Neural progenitor cell (in vitro differentiated cells): ENCODE results near the gene BARD1. TPM values are rescaled to one million over a fixed set of nuclear protein-coding genes. Genes with fewer than 3 reads are reported as not detected.
A peak's percentile ranks its signal among the peaks of the same experiment; 100 is the strongest.
"Not testable (repeated sequence)": the region's sequence is repeated elsewhere in the genome, so short reads cannot be mapped to it uniquely, and the experiment has no call there.

ENCODE experiments used
- DNase-seq: peaks from one replicate; pipeline ENCODE4 v3.0.0-alpha.2; 2016; ENCODE audit warnings: low spot score
- H2AFZ ChIP-seq: fragments of 200-600 bp; sonication (generic); replicated peaks from 2 replicates; pipeline ENCODE4 v1.6.1; 2016; ENCODE audit warnings: antibody characterized with exemption
- H3F3A ChIP-seq: fragments of 200-600 bp; sonication (generic); 2 replicates; pipeline ENCODE4 v1.6.1; 2016; ENCODE audit warnings: antibody characterized with exemption, low read depth
- H3K27ac ChIP-seq: fragments of 200-600 bp; sonication (generic); 2 replicates; pipeline ENCODE4 v1.5.1; 2016; ENCODE audit warnings: mild to moderate bottlenecking
- H3K27me3 ChIP-seq: fragments of 200-600 bp; sonication (generic); 2 replicates; pipeline ENCODE4 v1.6.1; 2016; ENCODE audit warnings: mild to moderate bottlenecking, moderate library complexity
- H3K36me3 ChIP-seq: fragments of 200-600 bp; sonication (generic); 2 replicates; pipeline ENCODE4 v1.5.1; 2016
- H3K4me1 ChIP-seq: fragments of 200-600 bp; sonication (generic); 2 replicates; pipeline ENCODE4 v1.6.1; 2016; ENCODE audit warnings: mixed run types
- H3K4me2 ChIP-seq: fragments of 200-600 bp; sonication (generic); 2 replicates; pipeline ENCODE4 v1.6.1; 2016
- H3K4me3 ChIP-seq: fragments of 200-600 bp; sonication (generic); 2 replicates; pipeline ENCODE4 v1.5.1; 2016
- H3K79me2 ChIP-seq: fragments of 200-600 bp; sonication (generic); 2 replicates; pipeline ENCODE4 v1.6.1; 2016; ENCODE audit warnings: low read depth
- H3K9ac ChIP-seq: fragments of 200-600 bp; sonication (generic); 2 replicates; pipeline ENCODE4 v1.6.1; 2016
- H3K9me3 ChIP-seq: fragments of 200-600 bp; sonication (generic); 2 replicates; pipeline ENCODE4 v1.5.1; 2016; ENCODE audit warnings: low read depth
- H4K20me1 ChIP-seq: fragments of 200-600 bp; sonication (generic); 2 replicates; pipeline ENCODE4 v1.6.1; 2016; ENCODE audit warnings: low read depth
- H3K27ac Mint-ChIP-seq: 3 replicates; pipeline ENCODE4 v1.8.0; 2021; ENCODE audit warnings: mixed read lengths
- H3K27me3 Mint-ChIP-seq: 2 replicates; pipeline ENCODE4 v1.8.0; 2022; ENCODE audit warnings: low read depth, mild to moderate bottlenecking, inconsistent platforms, moderate library complexity, mixed read lengths; ENCODE audit not compliant: insufficient read depth
- H3K36me3 Mint-ChIP-seq: 3 replicates; pipeline ENCODE4 v1.8.0; 2021; ENCODE audit warnings: mixed read lengths
- H3K4me1 Mint-ChIP-seq: 3 replicates; pipeline ENCODE4 v1.8.0; 2021; ENCODE audit warnings: mixed read lengths
- H3K4me3 Mint-ChIP-seq: 3 replicates; pipeline ENCODE4 v1.8.0; 2021; ENCODE audit warnings: mild to moderate bottlenecking, moderate library complexity, mixed read lengths
- H3K9me3 Mint-ChIP-seq: 3 replicates; pipeline ENCODE4 v1.8.0; 2020; ENCODE audit warnings: mixed read lengths
- EZH2 ChIP-seq: fragments of 200-600 bp; sonication (generic); IDR thresholded peaks from 2 replicates; pipeline ENCODE4 v1.6.1; 2017; ENCODE audit warnings: antibody characterized with exemption, mild to moderate bottlenecking, moderate library complexity
- EZH2phosphoT487 ChIP-seq: fragments of 200-600 bp; sonication (generic); IDR thresholded peaks from 2 replicates; pipeline ENCODE4 v1.6.1; 2017; ENCODE audit warnings: antibody characterized with exemption
- total RNA-seq: library from RNA; depleted of rRNA; stranded (reverse); fragments of >200 nt; gene quantifications from 2 replicates; pipeline ENCODE4 v1.2.3, GENCODE V29; 2015; ENCODE audit warnings: low replicate concordance
- TF ChIP-seq, protein P1 (sequence below): fragments of 200-600 bp; sonication (generic); IDR thresholded peaks from 2 replicates; pipeline ENCODE4 v1.5.1; 2017; ENCODE audit warnings: antibody characterized with exemption, mild to moderate bottlenecking

BARD1 gene
- total RNA-seq, 1 donor from 2014 or later = 42.8 TPM

DNA sequence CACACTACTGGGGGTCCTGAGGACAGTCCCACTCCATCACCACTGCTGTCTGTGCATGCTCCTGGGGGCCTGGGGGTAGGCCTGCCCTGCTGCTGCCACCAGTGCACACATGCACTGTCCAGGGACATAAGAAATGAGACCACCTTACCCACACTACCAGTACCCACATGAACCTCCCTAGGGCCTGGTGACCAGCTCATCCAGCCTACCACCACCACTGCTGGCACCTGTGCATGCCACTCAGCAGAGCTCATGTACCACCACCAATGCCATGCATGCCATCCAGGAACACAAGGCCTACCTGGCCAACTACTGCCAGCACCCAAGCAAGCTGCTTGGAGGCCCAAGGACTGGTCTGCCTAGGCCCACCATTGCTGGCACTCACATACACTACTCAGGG is 112.8 kb downstream of the BARD1 start:
- no peaks in the 10 kb centered on the region for H4K20me1 ChIP-seq
- H3K36me3 ChIP-seq = no peaks in the 10 kb centered on the region
- H3K27me3 Mint-ChIP-seq = no peaks in the 10 kb centered on the region
- no peak overlapping the region for H3K4me2 ChIP-seq
- H3K27me3 ChIP-seq = no peaks in the 10 kb centered on the region
- H3K79me2 ChIP-seq = no peaks in the 10 kb centered on the region
- no peak overlapping the region for H3K9ac ChIP-seq
- TF ChIP-seq, protein P1, sequence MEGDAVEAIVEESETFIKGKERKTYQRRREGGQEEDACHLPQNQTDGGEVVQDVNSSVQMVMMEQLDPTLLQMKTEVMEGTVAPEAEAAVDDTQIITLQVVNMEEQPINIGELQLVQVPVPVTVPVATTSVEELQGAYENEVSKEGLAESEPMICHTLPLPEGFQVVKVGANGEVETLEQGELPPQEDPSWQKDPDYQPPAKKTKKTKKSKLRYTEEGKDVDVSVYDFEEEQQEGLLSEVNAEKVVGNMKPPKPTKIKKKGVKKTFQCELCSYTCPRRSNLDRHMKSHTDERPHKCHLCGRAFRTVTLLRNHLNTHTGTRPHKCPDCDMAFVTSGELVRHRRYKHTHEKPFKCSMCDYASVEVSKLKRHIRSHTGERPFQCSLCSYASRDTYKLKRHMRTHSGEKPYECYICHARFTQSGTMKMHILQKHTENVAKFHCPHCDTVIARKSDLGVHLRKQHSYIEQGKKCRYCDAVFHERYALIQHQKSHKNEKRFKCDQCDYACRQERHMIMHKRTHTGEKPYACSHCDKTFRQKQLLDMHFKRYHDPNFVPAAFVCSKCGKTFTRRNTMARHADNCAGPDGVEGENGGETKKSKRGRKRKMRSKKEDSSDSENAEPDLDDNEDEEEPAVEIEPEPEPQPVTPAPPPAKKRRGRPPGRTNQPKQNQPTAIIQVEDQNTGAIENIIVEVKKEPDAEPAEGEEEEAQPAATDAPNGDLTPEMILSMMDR = no peak
- no peak for TF ChIP-seq EZH2phosphoT487
- no peak for TF ChIP-seq EZH2
- H3K4me3 ChIP-seq = no peak overlapping the region
- no peak for DNase-seq
- H3K9me3 ChIP-seq = no peaks in the 10 kb centered on the region
- H3F3A ChIP-seq = no peaks in the 10 kb centered on the region
- H3K4me3 Mint-ChIP-seq = no peak overlapping the region
- no peak overlapping the region for H2AFZ ChIP-seq
- H3K4me1 ChIP-seq = no peaks in the 10 kb centered on the region
- H3K36me3 Mint-ChIP-seq = no peaks in the 10 kb centered on the region
- H3K9me3 Mint-ChIP-seq = peaks cover 6% of the 10 kb centered on the region
- no peak overlapping the region for H3K27ac Mint-ChIP-seq
- H3K4me1 Mint-ChIP-seq = no peaks in the 10 kb centered on the region
- H3K27ac ChIP-seq = no peak overlapping the region

DNA sequence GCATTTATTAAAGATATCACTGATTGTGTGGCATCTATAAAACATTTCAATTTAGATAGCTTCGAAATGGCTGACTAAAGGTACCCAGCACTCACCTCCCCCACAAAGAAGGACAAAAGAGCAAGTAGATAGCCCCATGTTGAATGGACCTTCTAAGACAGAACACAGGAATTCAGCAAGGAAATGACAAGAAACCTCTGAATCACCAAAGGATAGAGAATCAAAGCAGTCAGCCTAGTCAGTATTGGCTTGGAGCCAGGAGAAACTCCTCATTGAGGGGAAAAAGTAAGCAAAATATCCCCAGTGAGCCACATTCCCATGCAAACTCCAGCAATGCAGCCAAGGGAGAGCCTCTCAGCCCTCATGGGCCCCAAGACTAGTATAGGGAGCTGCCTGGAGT is 113.7 kb downstream of the BARD1 start:
- Mint-ChIP-seq H3K27me3 (no peaks in the 10 kb centered on the region), H3K27ac (no peak overlapping the region), H3K4me3 (no peak overlapping the region), H3K9me3 (peaks cover 2% of the 10 kb centered on the region), H3K4me1 (no peaks in the 10 kb centered on the region), H3K36me3 (no peaks in the 10 kb centered on the region)
- Histone ChIP-seq H3K4me3 (no peak overlapping the region), H2AFZ (peak overlapping the region; percentile 57), H4K20me1 (no peaks in the 10 kb centered on the region), H3K27ac (no peak overlapping the region), H3K9ac (no peak overlapping the region), H3K4me1 (no peaks in the 10 kb centered on the region), H3K4me2 (no peak overlapping the region), H3K9me3 (no peaks in the 10 kb centered on the region), H3F3A (no peaks in the 10 kb centered on the region), H3K79me2 (no peaks in the 10 kb centered on the region), H3K36me3 (no peaks in the 10 kb centered on the region), H3K27me3 (no peaks in the 10 kb centered on the region)
- TF ChIP-seq, protein P1 = no peak
- TF ChIP-seq EZH2 (no peak), EZH2phosphoT487 (no peak)
- no peak for DNase-seq

DNA sequence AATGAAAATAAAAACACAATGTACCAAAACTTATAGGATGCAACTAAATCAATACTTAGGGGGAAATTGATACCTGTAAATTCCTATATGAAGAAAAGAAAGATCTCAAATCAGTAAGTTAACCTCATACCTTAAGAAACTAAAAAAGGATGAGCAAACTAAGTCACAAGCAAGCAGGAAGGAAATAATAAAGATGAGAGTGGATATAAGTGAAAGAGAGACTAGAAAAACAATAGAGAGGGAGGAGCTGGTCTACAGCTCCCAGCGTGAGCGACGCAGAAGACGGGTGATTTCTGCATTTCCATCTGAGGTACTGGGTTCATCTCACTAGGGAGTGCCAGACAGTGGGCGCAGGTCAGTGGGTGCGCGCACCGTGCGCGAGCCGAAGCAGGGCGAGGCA is 125.9 kb downstream of the BARD1 start:
- not testable (repeated sequence) for DNase-seq, H3F3A ChIP-seq, H3K36me3 Mint-ChIP-seq, H3K4me1 Mint-ChIP-seq, H3K9me3 Mint-ChIP-seq, H4K20me1 ChIP-seq, H3K27me3 Mint-ChIP-seq, H3K9ac ChIP-seq, H3K27ac Mint-ChIP-seq, H3K27me3 ChIP-seq, H3K9me3 ChIP-seq, H3K36me3 ChIP-seq, H2AFZ ChIP-seq, H3K4me1 ChIP-seq, H3K79me2 ChIP-seq, H3K27ac ChIP-seq
- H3K4me3 ChIP-seq = peak overlapping the region; percentile 37
- peak overlapping the region; percentile 80 for H3K4me3 Mint-ChIP-seq
- H3K4me2 ChIP-seq = peak overlapping the region; percentile 61

DNA sequence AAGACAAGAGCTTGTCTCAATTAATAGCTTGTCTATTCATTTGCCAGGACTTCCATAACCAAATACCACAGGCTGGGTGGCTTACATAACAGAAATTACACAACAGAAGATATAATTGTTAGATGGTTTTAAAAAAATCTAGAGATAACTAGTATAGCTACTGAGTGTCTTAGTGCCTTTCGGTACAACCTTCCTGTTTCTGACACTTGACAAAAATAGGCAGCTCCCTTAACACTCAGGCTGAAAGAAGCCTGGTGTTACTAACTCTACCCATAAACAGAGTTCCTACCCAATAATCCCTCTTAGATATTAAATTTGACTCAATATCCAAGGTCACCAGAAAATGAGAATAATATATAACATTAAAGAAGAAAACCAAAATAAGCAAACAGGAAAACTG is 129.7 kb downstream of the BARD1 start:
- Histone ChIP-seq H3K27me3 (no peaks in the 10 kb centered on the region), H3F3A (no peaks in the 10 kb centered on the region), H3K4me3 (no peak overlapping the region), H3K9ac (no peak overlapping the region), H4K20me1 (no peaks in the 10 kb centered on the region), H2AFZ (no peak overlapping the region), H3K79me2 (no peaks in the 10 kb centered on the region), H3K4me2 (no peak overlapping the region), H3K4me1 (no peaks in the 10 kb centered on the region), H3K36me3 (no peaks in the 10 kb centered on the region), H3K9me3 (no peaks in the 10 kb centered on the region), H3K27ac (no peak overlapping the region)
- Mint-ChIP-seq H3K4me3 (no peak overlapping the region), H3K27me3 (no peaks in the 10 kb centered on the region), H3K27ac (no peak overlapping the region), H3K9me3 (no peaks in the 10 kb centered on the region), H3K4me1 (peaks cover 4% of the 10 kb centered on the region), H3K36me3 (no peaks in the 10 kb centered on the region)
- TF ChIP-seq, protein P1 = no peak
- no peak for TF ChIP-seq EZH2phosphoT487
- TF ChIP-seq EZH2 = no peak
- no peak for DNase-seq
